ENCODE measurements around the gene FAM131B. TPM values are rescaled to one million over a fixed set of nuclear protein-coding genes. Genes with fewer than 3 reads are reported as not detected.
A peak's percentile ranks its signal among the peaks of the same experiment; 100 is the strongest.
"Not testable (repeated sequence)": the region's sequence is repeated elsewhere in the genome, so short reads cannot be mapped to it uniquely, and the experiment has no call there.

The FAM131B gene
- total RNA-seq, 2 experiments from 2014 or later, result 1.7 to 1.8 TPM

GRCh38 chr7:143402233-143402632 lies 39.7 kb upstream of the FAM131B start:
- H3K27me3 Mint-ChIP-seq; H3K9me3 Mint-ChIP-seq (ENCODE audit: low read depth); intact Hi-C loops (cut with DNase I, micrococcal nuclease); H3K4me3 Mint-ChIP-seq; DNase-seq; H3K36me3 Mint-ChIP-seq (ENCODE audit: low read depth); POLR2A ChIA-PET; ATAC-seq: not testable (repeated sequence)
- CTCF ChIA-PET, result interaction anchor here (0.9 to 6.1 kb wide), 5 partner anchors 9 to 396 kb away, joined by 3 to 54 read pairs (median 5); no protein-coding TSS in a partner anchor
- Mint-ChIP-seq H3K27ac (peak overlapping the region; percentile 29), H3K4me1 (peaks cover 33% of the 10 kb centered on the region)

GRCh38 chr7:143401265-143401664 lies 38.8 kb upstream of the FAM131B start:
- CTCF ChIA-PET, result no interaction called here
- no peak overlapping the region for H3K4me3 Mint-ChIP-seq
- DNase-seq (no peak), ATAC-seq (no peak)
- intact Hi-C loops (cut with DNase I, micrococcal nuclease), result no loop called here
- H3K27me3 Mint-ChIP-seq, result no peaks in the 10 kb centered on the region
- no peaks in the 10 kb centered on the region for H3K36me3 Mint-ChIP-seq (ENCODE audit: low read depth)
- peaks cover 24% of the 10 kb centered on the region for H3K4me1 Mint-ChIP-seq
- H3K9me3 Mint-ChIP-seq (ENCODE audit: low read depth), result no peaks in the 10 kb centered on the region
- no peak overlapping the region for H3K27ac Mint-ChIP-seq
- POLR2A ChIA-PET, result no interaction called here

GRCh38 chr7:143399642-143400041 lies 37.1 kb upstream of the FAM131B start:
- Mint-ChIP-seq H3K27ac (no peak overlapping the region), H3K27me3 (no peaks in the 10 kb centered on the region), H3K4me1 (peaks cover 17% of the 10 kb centered on the region), H3K4me3 (no peak overlapping the region), H3K36me3 (ENCODE audit: low read depth) (no peaks in the 10 kb centered on the region), H3K9me3 (ENCODE audit: low read depth) (no peaks in the 10 kb centered on the region)
- ChIA-PET CTCF (interaction anchor here (1.0 kb wide), 1 partner anchor 15 kb away, joined by 3 read pairs; no protein-coding TSS in a partner anchor), POLR2A (no interaction called here)
- ATAC-seq (no peak), DNase-seq (no peak)
- intact Hi-C loops (cut with DNase I, micrococcal nuclease), result no loop called here

GRCh38 chr7:143399151-143399550 lies 36.6 kb upstream of the FAM131B start:
- H3K9me3 Mint-ChIP-seq (ENCODE audit: low read depth), result no peaks in the 10 kb centered on the region
- POLR2A ChIA-PET, result no interaction called here
- intact Hi-C loops (cut with DNase I, micrococcal nuclease), result no loop called here
- DNase-seq (no peak), ATAC-seq (no peak)
- peaks cover 15% of the 10 kb centered on the region for H3K4me1 Mint-ChIP-seq
- CTCF ChIA-PET, result interaction anchor here (1.0 kb wide), 1 partner anchor 15 kb away, joined by 3 read pairs; no protein-coding TSS in a partner anchor
- H3K4me3 Mint-ChIP-seq, result no peak overlapping the region
- H3K36me3 Mint-ChIP-seq (ENCODE audit: low read depth), result no peaks in the 10 kb centered on the region
- no peaks in the 10 kb centered on the region for H3K27me3 Mint-ChIP-seq
- no peak overlapping the region for H3K27ac Mint-ChIP-seq

GRCh38 chr7:143398616-143399015 lies 36.1 kb upstream of the FAM131B start:
- CTCF ChIA-PET, result interaction anchor here (1.0 kb wide), 1 partner anchor 16 kb away, joined by 3 read pairs; no protein-coding TSS in a partner anchor
- no peak for ATAC-seq

GRCh38 chr7:143397710-143398530 lies 35.4 kb upstream of the FAM131B start:
- H3K4me3 Mint-ChIP-seq, result no peak overlapping the region
- no peak overlapping the region for H3K27ac Mint-ChIP-seq
- no peaks in the 10 kb centered on the region for H3K27me3 Mint-ChIP-seq
- ChIA-PET CTCF (interaction anchor here (1.5 kb wide), 1 partner anchor 8 kb away, joined by 3 read pairs; no protein-coding TSS in a partner anchor), POLR2A (no interaction called here)
- no peak for DNase-seq
- H3K36me3 Mint-ChIP-seq (ENCODE audit: low read depth), result no peaks in the 10 kb centered on the region
- peaks cover 9% of the 10 kb centered on the region for H3K4me1 Mint-ChIP-seq
- no peak for ATAC-seq
- H3K9me3 Mint-ChIP-seq (ENCODE audit: low read depth), result no peaks in the 10 kb centered on the region
- intact Hi-C loops (cut with DNase I, micrococcal nuclease), result no loop called here

More at GRCh38 chr7:143398616-143399015, 36.1 kb upstream of the FAM131B start:
- no peak overlapping the region for H3K27ac Mint-ChIP-seq
- H3K4me3 Mint-ChIP-seq, result no peak overlapping the region
- POLR2A ChIA-PET, result no interaction called here
- H3K9me3 Mint-ChIP-seq (ENCODE audit: low read depth), result no peaks in the 10 kb centered on the region
- no peaks in the 10 kb centered on the region for H3K36me3 Mint-ChIP-seq (ENCODE audit: low read depth)
- no peaks in the 10 kb centered on the region for H3K27me3 Mint-ChIP-seq
- intact Hi-C loops (cut with DNase I, micrococcal nuclease), result no loop called here
- no peak for DNase-seq
- peaks cover 12% of the 10 kb centered on the region for H3K4me1 Mint-ChIP-seq

- ChIA-PET POLR2A (no interaction called here), CTCF (interaction anchor here (1.5 kb wide), 1 partner anchor 9 kb away, joined by 3 read pairs; no protein-coding TSS in a partner anchor)
- Mint-ChIP-seq H3K9me3 (ENCODE audit: low read depth) (no peaks in the 10 kb centered on the region), H3K4me1 (peaks cover 6% of the 10 kb centered on the region), H3K27ac (no peak overlapping the region), H3K27me3 (no peaks in the 10 kb centered on the region), H3K36me3 (ENCODE audit: low read depth) (peaks cover 5% of the 10 kb centered on the region), H3K4me3 (no peak overlapping the region)
- intact Hi-C loops (cut with DNase I, micrococcal nuclease), result no loop called here
- ATAC-seq, result no peak
- DNase-seq, result no peak
Measured at GRCh38 chr7:143396625-143397556, 34.4 kb upstream of the FAM131B start.

GRCh38 chr7:143396182-143396581 lies 33.7 kb upstream of the FAM131B start:
- POLR2A ChIA-PET, result interaction anchor here (0.9 kb wide), 1 partner anchor 16 kb away, joined by 7 read pairs; no protein-coding TSS in a partner anchor
- intact Hi-C loops (cut with DNase I, micrococcal nuclease), result no loop called here
- CTCF ChIA-PET, result interaction anchor here (0.9 to 1.6 kb wide), 3 partner anchors 9 to 16 kb away, joined by 3 to 4 read pairs (median 3); no protein-coding TSS in a partner anchor
- H3K27me3 Mint-ChIP-seq, result no peaks in the 10 kb centered on the region
- no peak for ATAC-seq
- no peak overlapping the region for H3K27ac Mint-ChIP-seq
- no peak for DNase-seq
- H3K4me3 Mint-ChIP-seq, result no peak overlapping the region
- H3K36me3 Mint-ChIP-seq (ENCODE audit: low read depth), result peaks cover 9% of the 10 kb centered on the region
- peaks cover 6% of the 10 kb centered on the region for H3K4me1 Mint-ChIP-seq
- H3K9me3 Mint-ChIP-seq (ENCODE audit: low read depth), result no peaks in the 10 kb centered on the region

- peak overlapping the region; percentile 40 for H3K27ac Mint-ChIP-seq
- POLR2A ChIA-PET, result interaction anchor here (0.9 kb wide), 1 partner anchor 15 kb away, joined by 7 read pairs; no protein-coding TSS in a partner anchor
Measured at GRCh38 chr7:143395187-143396149, 33.0 kb upstream of the FAM131B start.

GRCh38 chr7:143394777-143395176 lies 32.3 kb upstream of the FAM131B start:
- ChIA-PET POLR2A (no interaction called here), CTCF (interaction anchor here (0.6 to 1.6 kb wide), 4 partner anchors 9 to 44 kb away, joined by 3 to 4 read pairs (median 3); no protein-coding TSS in a partner anchor)
- no peak for ATAC-seq
- Mint-ChIP-seq H3K4me1 (peaks cover 10% of the 10 kb centered on the region), H3K27ac (no peak overlapping the region), H3K36me3 (ENCODE audit: low read depth) (peaks cover 20% of the 10 kb centered on the region), H3K4me3 (no peak overlapping the region), H3K9me3 (ENCODE audit: low read depth) (no peaks in the 10 kb centered on the region), H3K27me3 (no peaks in the 10 kb centered on the region)
- intact Hi-C loops (cut with DNase I, micrococcal nuclease), result no loop called here
- no peak for DNase-seq

More at GRCh38 chr7:143395187-143396149, 33.0 kb upstream of the FAM131B start:
- Mint-ChIP-seq H3K9me3 (ENCODE audit: low read depth) (no peaks in the 10 kb centered on the region), H3K4me3 (no peak overlapping the region), H3K36me3 (ENCODE audit: low read depth) (peaks cover 15% of the 10 kb centered on the region), H3K4me1 (peaks cover 6% of the 10 kb centered on the region), H3K27me3 (no peaks in the 10 kb centered on the region)
- no peak for DNase-seq
- peak; percentile 52 for ATAC-seq
- CTCF ChIA-PET, result interaction anchor here (0.6 to 1.6 kb wide), 4 partner anchors 9 to 26 kb away, joined by 3 to 4 read pairs (median 3); no protein-coding TSS in a partner anchor
- intact Hi-C loops (cut with DNase I, micrococcal nuclease), result no loop called here
